HG02588 (cell line): ENCODE measurements around the gene C1orf174.
A peak's percentile ranks its signal among the peaks of the same experiment; 100 is the strongest.

ENCODE experiments used
- ATAC-seq: cut with Tn5 transposase; IDR thresholded peaks from one replicate; pipeline ENCODE4 v1.9.1; 2021; ENCODE audit warnings: mild to moderate bottlenecking, moderate library complexity; ENCODE audit not compliant: unreplicated experiment

C1orf174 gene

GRCh38 chr1:3900150-3900968, at the start of gene C1orf174:
C1orf174 (minus strand) TSS chr1:3900272; CDS start chr1:3900186, 86 bp downstream.
- ATAC-seq: peak; percentile 62

- no peak for ATAC-seq
Measured at GRCh38 chr1:3948344-3948743, 48.3 kb upstream of the C1orf174 start.

DNA sequence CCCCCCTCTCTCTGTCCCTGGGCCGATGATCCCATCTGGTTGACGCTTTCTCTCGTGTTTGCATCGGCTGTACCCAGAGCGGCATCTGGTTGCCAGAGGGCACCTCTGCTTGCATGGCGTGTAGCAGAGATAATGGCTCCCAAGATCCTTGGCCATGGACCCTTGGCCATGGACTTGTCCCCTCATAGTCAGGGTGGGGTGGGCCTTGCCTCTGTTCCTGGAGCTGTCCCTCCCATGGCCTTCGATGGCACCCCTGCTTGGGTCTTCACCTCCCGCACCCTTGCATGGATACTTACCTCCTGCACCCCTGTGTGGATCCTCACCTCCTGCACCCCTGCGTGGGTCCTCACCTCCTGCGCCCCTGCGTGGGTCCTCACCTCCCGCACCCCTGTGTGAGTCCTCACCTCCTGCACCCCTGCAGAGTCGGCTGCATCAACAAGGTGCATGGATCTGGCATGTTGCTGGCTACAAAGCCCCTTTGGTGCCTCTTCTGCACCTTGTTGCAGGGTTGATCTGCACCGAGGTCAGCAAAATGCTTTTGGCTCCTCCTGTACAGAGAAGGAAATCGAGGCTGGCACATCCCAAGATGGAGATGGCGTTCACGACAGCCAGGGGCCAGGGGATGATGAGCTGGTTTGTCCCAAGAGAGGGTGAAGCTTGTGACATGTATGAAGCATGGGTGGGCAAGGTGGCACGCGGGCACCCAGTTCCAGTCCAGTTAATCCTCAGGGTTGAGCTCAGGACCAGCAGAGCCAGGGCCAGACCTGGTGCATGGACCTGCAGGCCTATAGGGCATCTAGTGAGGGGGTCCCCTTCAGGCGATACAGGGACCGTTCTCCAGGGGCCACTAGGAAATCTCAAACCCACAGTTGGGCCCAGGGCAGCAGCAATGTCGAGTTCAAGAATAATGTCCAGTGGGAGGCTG, 46.1 kb upstream of the C1orf174 start:
- no peak for ATAC-seq

DNA sequence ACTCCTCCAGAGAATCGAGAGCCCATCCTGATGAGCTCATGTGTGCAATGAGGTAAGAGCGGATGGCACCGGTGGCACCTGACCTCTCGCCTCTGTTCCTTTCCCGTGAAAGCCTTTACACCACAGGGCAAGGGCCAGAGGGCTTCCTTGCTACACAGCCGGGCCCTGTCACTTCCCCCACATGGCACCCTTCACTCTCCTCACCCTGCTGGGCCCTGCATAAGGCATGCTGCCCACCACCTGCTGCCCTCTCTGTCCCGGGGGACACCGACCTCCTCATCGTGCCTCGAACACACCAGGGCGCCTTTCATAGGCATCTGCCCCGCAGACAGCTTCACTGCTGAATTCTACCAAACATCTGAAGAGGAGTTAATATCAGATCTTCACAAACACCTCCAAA, 45.1 kb upstream of the C1orf174 start:
- ATAC-seq: no peak

GRCh38 chr1:3944578-3945125, 44.6 kb upstream of the C1orf174 start:
- ATAC-seq: no peak

DNA sequence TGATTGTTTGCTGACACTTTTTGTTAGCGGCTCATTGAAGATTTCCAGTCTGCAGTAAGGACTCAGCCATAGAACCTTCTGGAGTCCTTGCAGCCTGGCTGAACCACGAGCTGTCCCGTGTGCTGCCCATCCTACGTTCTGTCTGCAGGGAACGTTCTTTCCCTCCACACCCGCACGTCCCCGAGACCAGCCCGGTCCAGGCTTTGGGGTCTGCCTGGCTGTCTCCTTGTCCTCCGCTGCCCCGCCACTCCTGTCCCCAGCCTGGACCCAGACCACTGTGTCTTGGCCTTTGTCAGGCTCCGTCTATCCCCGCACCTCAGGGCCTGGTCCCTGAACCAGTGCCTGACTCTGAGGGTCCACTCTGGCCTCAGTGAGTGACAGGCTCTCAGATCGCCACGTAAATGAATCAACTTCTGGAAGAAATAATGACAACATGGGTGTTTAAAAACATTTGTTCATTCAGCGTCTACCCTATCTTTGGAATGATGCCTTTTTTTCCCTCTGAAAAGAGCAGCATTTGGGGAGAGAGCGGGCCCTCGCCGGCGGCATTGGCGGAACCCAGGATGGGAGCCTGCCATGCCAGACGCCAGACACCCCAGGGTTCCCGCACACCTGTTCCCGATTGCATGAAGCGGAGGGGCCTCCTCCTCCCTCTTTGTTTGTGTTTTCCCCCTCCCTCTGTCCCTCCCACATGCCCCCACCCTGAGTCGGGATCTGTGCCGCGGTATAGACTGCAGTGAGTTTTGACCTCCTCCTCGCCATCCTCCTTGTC, 43.9 kb upstream of the C1orf174 start:
- no peak for ATAC-seq

DNA sequence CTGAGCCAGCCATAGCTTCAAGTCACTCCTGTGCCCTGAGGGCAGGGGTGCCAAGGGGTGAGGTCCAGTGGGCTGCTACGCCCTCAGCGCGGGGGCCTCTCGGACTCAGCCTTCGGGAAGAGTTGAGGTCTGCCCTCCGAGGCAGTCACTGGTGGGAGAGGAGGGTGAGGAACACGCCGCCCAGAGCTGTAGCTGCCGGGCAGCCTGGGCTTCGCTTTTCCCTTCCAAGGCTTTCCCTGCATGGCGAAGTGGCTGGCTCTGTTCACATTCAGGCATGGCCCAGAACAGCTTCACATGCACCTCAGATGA, 43.0 kb upstream of the C1orf174 start:
- no peak for ATAC-seq

DNA sequence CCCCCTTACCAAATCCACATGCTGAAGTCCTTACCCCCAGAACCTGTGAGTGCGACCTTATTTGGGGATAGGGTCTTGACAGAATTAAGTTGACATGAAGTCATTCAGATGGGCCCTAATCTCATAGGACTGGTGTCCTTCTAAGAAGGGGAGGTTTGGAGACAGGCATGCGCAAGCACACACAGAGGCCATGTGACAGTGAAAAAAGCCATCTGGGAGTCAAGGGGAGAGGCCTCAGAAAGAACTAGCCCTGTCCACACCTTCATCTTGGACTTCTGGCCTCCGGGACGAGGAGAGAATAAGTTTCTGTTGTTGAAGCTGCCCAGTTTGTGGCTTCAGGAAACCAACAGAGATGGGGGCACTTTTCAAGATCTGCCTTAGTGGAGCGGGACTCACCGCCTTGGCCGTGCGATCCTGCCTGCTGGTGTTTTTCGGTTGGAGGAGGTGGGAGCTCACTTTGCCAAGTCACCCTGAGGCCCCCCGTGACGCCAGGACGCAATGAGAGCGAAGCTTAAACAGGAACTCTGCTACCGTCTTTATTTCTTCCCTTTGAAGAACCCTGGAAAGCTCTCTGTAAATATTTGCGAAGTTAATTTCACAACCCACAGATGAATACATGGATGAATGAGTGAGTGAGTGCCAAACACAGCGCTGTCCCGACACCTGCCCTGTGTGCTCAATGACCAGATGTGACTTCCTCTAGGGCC, 42.5 kb upstream of the C1orf174 start:
- no peak for ATAC-seq

- no peak for ATAC-seq
Measured at GRCh38 chr1:3940754-3941345, 40.8 kb upstream of the C1orf174 start.

GRCh38 chr1:3940081-3940753, 40.1 kb upstream of the C1orf174 start:
- ATAC-seq: no peak

DNA sequence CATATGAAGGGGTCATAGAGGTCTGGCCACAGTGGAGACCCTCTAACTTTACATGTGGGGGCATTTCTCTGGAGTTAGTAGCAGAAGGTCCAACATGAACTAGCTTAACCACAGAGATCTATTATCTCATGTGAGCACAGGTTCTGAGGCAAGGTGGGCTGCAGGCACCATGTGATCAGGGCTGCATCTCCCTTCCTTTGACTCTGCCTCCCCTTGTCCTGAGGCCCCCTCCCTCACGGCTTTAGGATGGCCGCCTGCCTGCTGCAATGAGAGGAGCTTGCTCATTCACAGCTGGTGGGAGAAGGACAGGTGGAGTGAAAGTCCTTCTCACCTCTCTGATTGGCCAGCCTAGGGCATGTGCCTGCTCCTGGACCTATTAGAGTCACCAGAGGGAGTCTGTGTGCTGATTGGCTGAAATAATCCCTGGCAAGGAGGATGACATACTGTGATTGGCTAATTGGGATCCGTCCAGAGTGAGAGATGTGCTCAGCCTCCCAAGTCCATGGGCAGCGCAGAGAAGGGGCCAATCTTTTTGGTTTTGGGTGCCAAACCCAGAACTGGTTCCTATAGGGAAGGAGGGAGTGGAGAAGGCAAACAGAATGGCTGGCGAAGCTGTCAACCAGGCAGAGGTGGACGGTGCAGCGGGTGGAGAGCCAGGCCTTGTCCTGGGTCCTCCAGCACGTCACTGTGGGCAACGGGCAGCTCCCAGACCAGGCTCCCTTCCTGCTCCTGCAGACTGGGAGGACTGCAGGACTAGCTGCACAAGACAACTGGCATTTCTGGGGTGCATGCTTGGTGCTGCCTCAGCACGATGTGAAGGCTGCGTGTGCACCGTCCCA, 39.4 kb upstream of the C1orf174 start:
- ATAC-seq: no peak

DNA sequence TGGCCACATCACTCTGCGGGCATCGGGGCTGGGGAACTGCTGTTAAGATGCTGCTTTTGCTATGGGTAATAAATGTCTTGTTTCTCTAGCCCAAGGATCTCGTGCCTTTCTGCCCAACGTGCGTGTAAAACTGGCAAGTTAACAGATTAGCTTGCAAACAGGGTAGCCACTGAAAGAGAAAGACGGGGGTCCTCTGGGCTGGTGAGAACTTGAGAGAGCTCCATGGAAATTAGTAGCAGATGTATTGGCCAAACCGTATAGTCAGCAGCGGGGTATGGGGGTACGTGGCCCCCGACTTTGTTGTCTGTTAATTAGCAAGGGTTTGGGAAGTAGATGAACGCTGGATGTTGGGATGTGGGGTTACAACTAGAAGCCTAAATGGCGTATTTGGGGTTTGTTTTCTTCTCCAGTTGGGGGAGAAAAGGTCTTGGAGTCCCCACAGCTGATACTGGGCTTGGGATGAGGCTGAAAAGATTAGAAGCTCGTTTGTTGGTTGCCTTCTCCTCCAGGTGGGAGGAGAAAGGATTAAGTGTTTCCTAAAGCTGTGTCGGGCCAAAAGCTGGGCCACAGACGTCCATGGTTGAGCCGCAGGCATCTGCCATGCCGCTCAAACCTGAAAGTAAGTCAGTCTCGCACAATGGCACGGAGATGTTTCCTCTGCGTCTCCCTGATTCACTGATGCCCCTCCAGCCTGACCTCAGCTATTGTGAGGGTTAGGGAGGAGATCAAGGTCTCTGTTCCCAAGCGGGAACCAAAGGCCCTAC, 32.3 kb upstream of the C1orf174 start:
- no peak for ATAC-seq

DNA sequence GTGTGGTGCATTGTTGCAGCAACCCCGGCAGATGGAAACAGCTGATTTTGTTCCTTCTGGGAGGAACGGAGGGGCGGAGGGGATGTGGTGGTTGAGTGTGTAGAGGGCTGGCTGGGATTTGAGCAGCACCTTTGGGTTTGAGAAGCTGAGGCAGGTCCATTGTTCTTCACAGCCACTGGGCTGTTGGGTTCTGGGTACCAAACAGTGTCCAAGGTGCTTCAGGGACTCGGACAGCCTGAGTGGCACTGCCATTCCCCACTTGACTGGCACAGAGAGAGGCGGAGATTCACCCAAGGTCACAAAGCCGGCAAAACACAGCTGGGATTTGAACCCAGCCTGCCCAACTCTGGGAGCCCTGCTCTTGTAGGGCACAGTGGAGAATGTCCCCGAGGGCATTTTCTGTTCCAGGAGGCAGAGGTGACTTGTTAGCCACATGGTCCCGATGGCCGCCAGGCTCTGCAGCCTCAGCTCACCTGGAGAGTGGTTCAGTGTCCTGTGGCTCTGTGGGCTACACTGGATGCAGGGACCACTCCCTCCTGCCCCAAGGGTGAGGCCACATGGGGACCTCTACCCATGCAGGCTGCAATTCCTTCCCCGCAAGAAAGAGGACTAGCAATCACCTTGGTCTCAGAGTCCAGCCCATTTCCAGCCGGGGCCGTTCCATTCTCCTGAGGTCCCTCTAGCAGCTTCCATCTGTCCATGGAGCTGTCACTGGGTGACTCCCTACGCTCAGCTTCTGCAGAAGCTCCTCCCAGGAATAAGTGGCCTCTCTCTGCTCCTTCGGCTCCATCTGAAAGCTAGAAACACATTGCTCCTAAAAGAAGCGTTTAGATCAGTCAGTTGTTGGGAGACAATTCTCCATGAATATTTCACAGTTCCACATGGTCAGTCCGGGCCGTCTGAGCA, 31.2 kb upstream of the C1orf174 start:
- no peak for ATAC-seq

- no peak for ATAC-seq
Measured at GRCh38 chr1:3930301-3931006, 30.4 kb upstream of the C1orf174 start.

DNA sequence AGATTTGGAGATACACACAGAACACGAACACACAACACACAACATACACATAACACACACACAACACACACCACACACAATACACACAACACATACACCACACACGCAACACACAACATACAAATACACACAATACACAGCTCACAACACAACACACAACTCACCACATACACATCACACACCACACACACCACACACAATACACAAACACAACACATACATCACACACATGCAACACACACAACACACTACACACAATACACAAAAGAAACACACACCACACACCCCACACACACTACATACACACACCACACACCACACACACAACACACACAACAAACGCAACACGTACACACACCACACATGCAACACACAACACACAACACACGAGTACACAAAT, 29.1 kb upstream of the C1orf174 start:
- ATAC-seq: no peak

- ATAC-seq: no peak
Measured at GRCh38 chr1:3928586-3928985, 28.5 kb upstream of the C1orf174 start.
